NCI-H510A treated with DMSO at 0.1 percent for 48 hours (cell line): ENCODE results near the gene TBR1.

Experiments
- DNase-seq: peaks from one replicate; lab custom pipeline; 2025; lab: John Stamatoyannopoulos, UW

Gene TBR1

GRCh38 chr2:161415987-161416707 is at the start of gene TBR1:
TBR1 (plus strand) TSS chr2:161416297; CDS start chr2:161416411, 114 bp downstream.
- peak; percentile 30 for DNase-seq

GRCh38 chr2:161367675-161368074 is 48.4 kb upstream of the TBR1 start:
- no peak for DNase-seq

GRCh38 chr2:161369311-161369710 is 46.8 kb upstream of the TBR1 start:
- no peak for DNase-seq

GRCh38 chr2:161370981-161371380 is 45.1 kb upstream of the TBR1 start:
- no peak for DNase-seq

GRCh38 chr2:161371869-161372268 is 44.2 kb upstream of the TBR1 start:
- no peak for DNase-seq

GRCh38 chr2:161373942-161374341 is 42.2 kb upstream of the TBR1 start:
- no peak for DNase-seq

- no peak for DNase-seq
Measured at GRCh38 chr2:161374446-161374845, 41.7 kb upstream of the TBR1 start.

- DNase-seq = no peak
Measured at GRCh38 chr2:161379740-161380139, 36.4 kb upstream of the TBR1 start.

- DNase-seq = no peak
Measured at GRCh38 chr2:161381546-161381945, 34.6 kb upstream of the TBR1 start.

GRCh38 chr2:161382747-161383146 is 33.4 kb upstream of the TBR1 start:
- no peak for DNase-seq

GRCh38 chr2:161384864-161385263 is 31.2 kb upstream of the TBR1 start:
- no peak for DNase-seq

GRCh38 chr2:161386228-161386824 is 29.8 kb upstream of the TBR1 start:
- no peak for DNase-seq

GRCh38 chr2:161388146-161388779 is 27.8 kb upstream of the TBR1 start:
- no peak for DNase-seq

GRCh38 chr2:161391737-161392506 is 24.2 kb upstream of the TBR1 start:
- no peak for DNase-seq

- no peak for DNase-seq
Measured at GRCh38 chr2:161400076-161400475, 16.0 kb upstream of the TBR1 start.

GRCh38 chr2:161402297-161402696 is 13.8 kb upstream of the TBR1 start:
- no peak for DNase-seq

GRCh38 chr2:161406316-161406715 is 9.8 kb upstream of the TBR1 start:
- no peak for DNase-seq

- no peak for DNase-seq
Measured at GRCh38 chr2:161407597-161407996, 8.5 kb upstream of the TBR1 start.

GRCh38 chr2:161409308-161409907 is 6.7 kb upstream of the TBR1 start:
- no peak for DNase-seq

GRCh38 chr2:161412346-161412745 is 3.8 kb upstream of the TBR1 start:
- peak; percentile 5 for DNase-seq

GRCh38 chr2:161414042-161415033 is 1.8 kb upstream of the TBR1 start:
- DNase-seq = peak; percentile 11
